ENCODE results near the gene SCMH1.

DNA sequence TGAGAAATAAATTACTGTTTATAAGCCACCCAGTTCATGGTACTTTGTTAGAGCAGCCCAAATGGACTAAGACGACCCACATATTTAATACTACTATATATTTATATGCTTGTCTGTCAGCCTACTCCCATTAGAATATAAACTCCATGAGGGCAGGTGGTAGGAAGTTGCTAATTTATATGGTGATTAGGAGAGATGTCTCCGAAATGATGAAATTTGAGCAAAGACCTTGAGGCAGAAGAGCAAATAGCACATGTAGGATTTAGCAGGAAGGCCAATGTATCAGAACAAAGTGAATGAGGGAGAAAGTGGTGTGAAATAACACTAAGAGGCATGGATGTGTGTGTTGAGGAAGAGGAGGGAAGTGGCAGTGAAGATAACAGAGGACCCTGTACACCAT is 210.0 kb downstream of the SCMH1 start:
- TF ChIP-seq, protein P1, sequence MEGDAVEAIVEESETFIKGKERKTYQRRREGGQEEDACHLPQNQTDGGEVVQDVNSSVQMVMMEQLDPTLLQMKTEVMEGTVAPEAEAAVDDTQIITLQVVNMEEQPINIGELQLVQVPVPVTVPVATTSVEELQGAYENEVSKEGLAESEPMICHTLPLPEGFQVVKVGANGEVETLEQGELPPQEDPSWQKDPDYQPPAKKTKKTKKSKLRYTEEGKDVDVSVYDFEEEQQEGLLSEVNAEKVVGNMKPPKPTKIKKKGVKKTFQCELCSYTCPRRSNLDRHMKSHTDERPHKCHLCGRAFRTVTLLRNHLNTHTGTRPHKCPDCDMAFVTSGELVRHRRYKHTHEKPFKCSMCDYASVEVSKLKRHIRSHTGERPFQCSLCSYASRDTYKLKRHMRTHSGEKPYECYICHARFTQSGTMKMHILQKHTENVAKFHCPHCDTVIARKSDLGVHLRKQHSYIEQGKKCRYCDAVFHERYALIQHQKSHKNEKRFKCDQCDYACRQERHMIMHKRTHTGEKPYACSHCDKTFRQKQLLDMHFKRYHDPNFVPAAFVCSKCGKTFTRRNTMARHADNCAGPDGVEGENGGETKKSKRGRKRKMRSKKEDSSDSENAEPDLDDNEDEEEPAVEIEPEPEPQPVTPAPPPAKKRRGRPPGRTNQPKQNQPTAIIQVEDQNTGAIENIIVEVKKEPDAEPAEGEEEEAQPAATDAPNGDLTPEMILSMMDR (IDR thresholded peaks at IDR 0.05; ENCODE audit: low read depth, low read length, missing input control), result no peak
- TF ChIP-seq GABPA (IDR thresholded peaks at IDR 0.05 in 1 of 2, conservative IDR thresholded peaks at IDR 0.05 in 1 of 2) (no peak), REST (IDR thresholded peaks at IDR 0.05) (no peak), RXRA (IDR thresholded peaks at IDR 0.05) (no peak), JUND (IDR thresholded peaks at IDR 0.05) (no peak), RAD21 (IDR thresholded peaks at IDR 0.05) (no peak), SP1 (IDR thresholded peaks at IDR 0.05) (no peak), TAF1 (conservative IDR thresholded peaks at IDR 0.05) (no peak), NR2F2 (IDR thresholded peaks at IDR 0.05) (no peak), FOXA1 (IDR thresholded peaks at IDR 0.05) (no peak), MAX (IDR thresholded peaks at IDR 0.05) (no peak), EGR1 (IDR thresholded peaks at IDR 0.05; ENCODE audit: low read depth in 2 of 2) (no peak)
- TF ChIP-seq, protein P2, sequence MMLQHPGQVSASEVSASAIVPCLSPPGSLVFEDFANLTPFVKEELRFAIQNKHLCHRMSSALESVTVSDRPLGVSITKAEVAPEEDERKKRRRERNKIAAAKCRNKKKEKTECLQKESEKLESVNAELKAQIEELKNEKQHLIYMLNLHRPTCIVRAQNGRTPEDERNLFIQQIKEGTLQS (IDR thresholded peaks at IDR 0.05), result no peak
